Measurements from ENCODE around the gene KLF1.
"Not testable (repeated sequence)": the region's sequence is repeated elsewhere in the genome, so short reads cannot be mapped to it uniquely, and the experiment has no call there.

KLF1 gene

DNA sequence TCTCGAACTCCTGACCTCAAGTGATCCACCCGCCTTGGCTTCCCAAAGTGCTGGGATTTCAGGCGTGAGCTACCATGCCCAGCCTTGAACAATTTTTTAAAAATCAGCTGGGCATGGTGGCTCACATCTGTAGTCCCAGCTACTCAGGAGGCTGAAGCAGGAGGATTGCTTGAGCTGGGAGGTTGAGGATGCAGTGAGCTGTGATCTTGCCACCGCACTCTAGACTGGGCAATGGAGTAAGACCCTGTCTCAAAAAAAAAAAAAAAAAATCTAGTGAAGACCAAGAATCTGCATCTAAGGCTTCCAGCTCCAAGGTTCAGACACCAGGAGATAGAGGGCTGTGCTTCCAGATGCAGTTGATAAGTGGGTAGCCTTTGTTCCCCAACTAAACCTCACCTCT, 22.9 kb downstream of the KLF1 start:
- Histone ChIP-seq H3K4me3 (ENCODE audit: low read length) (no peak overlapping the region), H3K27me3 (ENCODE audit: control insufficient read depth, insufficient read depth, low read length) (no peaks in the 10 kb centered on the region), H3K9ac (ENCODE audit: low read length) (no peak overlapping the region), H3K4me1 (ENCODE audit: control insufficient read depth, low read depth, low read length) (no peaks in the 10 kb centered on the region), H3K9me3 (ENCODE audit: control insufficient read depth, low read depth, low read length) (no peaks in the 10 kb centered on the region), H3K36me3 (ENCODE audit: control insufficient read depth, low read depth, low read length) (peaks cover 2% of the 10 kb centered on the region), H3K27ac (ENCODE audit: low read length) (no peak overlapping the region)

DNA sequence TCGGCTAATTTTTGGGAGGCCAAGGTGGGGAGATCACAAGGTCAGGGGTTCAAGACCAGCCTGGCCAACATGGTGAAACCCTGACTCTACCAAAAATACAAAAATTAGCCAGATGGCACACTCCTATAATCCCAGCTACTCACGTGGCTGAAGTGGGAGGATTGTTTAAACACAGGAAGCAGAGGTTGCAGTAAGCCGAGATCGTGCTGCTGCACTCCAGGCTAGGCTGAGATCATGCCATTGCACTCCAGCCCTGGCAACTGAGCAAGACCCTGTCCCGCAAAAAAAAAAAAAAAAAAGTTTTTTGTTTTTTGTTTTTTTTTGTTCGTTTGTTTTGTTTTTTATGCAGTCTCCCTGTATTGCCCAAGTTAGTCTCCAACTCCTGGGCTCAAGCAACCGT, 27.5 kb downstream of the KLF1 start:
- Histone ChIP-seq H3K27me3 (ENCODE audit: control insufficient read depth, insufficient read depth, low read length) (no peaks in the 10 kb centered on the region), H3K27ac (ENCODE audit: low read length) (no peak overlapping the region), H3K4me1 (ENCODE audit: control insufficient read depth, low read depth, low read length) (no peaks in the 10 kb centered on the region), H3K9me3 (ENCODE audit: control insufficient read depth, low read depth, low read length) (no peaks in the 10 kb centered on the region), H3K4me3 (ENCODE audit: low read length) (no peak overlapping the region), H3K9ac (ENCODE audit: low read length) (no peak overlapping the region), H3K36me3 (ENCODE audit: control insufficient read depth, low read depth, low read length) (no peaks in the 10 kb centered on the region)

DNA sequence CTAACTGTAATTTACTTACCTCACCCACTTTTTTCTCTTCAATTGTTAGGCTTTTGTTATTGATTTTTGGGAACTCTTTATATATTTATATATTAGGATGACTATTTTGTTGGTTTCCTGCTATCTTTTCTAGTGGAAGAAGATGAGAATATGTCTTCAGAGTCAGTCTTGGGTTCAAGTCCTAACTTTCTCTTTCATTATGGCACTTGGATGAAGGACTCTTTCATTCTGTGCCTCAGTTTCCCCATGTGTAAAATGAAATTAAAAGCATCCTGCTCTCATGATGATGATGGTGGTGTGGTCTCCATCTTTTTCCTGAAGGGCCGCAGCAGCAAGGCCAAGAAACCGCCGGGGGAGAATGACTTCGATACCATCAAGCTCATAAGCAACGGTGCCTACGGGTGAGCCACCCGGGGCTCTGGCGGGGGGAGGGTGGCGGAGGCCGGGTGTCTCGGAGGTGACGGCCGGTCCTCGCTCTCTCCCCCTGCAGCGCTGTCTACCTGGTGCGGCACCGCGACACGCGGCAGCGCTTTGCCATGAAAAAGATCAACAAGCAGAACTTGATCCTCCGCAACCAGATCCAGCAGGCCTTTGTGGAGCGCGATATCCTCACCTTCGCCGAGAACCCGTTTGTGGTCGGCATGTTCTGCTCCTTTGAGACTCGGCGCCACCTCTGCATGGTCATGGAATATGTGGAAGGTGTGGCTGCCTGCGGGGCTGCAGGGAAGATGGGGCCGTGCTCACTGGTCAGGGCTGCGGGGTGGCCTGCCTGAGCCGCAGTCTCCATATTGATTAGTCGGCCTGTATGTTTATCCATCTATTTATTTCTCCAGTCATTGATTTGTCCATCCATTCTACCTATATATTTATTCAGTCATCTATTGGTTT, 28.7 kb downstream of the KLF1 start:
- H3K9ac ChIP-seq (ENCODE audit: low read length): no peak overlapping the region
- no peak overlapping the region for H3K4me3 ChIP-seq (ENCODE audit: low read length)
- H3K36me3 ChIP-seq (ENCODE audit: control insufficient read depth, low read depth, low read length): no peaks in the 10 kb centered on the region
- H3K9me3 ChIP-seq (ENCODE audit: control insufficient read depth, low read depth, low read length): no peaks in the 10 kb centered on the region
- no peak overlapping the region for H3K27ac ChIP-seq (ENCODE audit: low read length)
- no peaks in the 10 kb centered on the region for H3K4me1 ChIP-seq (ENCODE audit: control insufficient read depth, low read depth, low read length)
- H3K27me3 ChIP-seq (ENCODE audit: control insufficient read depth, insufficient read depth, low read length): no peaks in the 10 kb centered on the region

DNA sequence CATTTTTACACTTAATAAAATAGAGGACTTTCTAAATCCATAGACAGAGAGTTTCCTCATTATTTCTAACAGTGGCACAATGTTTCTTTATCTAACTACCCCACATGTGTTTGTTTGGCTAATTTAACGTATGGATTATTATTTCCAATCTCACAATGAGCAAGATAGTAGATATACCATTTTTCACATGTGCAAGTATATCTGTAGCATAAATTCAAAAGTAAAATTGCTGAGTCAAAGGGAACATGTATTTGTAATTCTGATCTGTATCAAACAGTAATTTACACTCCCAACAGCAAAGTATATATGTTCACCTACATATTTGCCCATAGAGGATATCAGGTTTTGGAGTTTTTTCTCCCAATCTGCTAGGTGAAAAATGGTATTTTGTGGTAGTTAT, 30.3 kb downstream of the KLF1 start:
- no peaks in the 10 kb centered on the region for H3K9me3 ChIP-seq (ENCODE audit: control insufficient read depth, low read depth, low read length)
- H3K36me3 ChIP-seq (ENCODE audit: control insufficient read depth, low read depth, low read length): no peaks in the 10 kb centered on the region
- no peak overlapping the region for H3K4me3 ChIP-seq (ENCODE audit: low read length)
- no peaks in the 10 kb centered on the region for H3K27me3 ChIP-seq (ENCODE audit: control insufficient read depth, insufficient read depth, low read length)
- no peaks in the 10 kb centered on the region for H3K4me1 ChIP-seq (ENCODE audit: control insufficient read depth, low read depth, low read length)
- H3K27ac ChIP-seq (ENCODE audit: low read length): no peak overlapping the region
- no peak overlapping the region for H3K9ac ChIP-seq (ENCODE audit: low read length)

DNA sequence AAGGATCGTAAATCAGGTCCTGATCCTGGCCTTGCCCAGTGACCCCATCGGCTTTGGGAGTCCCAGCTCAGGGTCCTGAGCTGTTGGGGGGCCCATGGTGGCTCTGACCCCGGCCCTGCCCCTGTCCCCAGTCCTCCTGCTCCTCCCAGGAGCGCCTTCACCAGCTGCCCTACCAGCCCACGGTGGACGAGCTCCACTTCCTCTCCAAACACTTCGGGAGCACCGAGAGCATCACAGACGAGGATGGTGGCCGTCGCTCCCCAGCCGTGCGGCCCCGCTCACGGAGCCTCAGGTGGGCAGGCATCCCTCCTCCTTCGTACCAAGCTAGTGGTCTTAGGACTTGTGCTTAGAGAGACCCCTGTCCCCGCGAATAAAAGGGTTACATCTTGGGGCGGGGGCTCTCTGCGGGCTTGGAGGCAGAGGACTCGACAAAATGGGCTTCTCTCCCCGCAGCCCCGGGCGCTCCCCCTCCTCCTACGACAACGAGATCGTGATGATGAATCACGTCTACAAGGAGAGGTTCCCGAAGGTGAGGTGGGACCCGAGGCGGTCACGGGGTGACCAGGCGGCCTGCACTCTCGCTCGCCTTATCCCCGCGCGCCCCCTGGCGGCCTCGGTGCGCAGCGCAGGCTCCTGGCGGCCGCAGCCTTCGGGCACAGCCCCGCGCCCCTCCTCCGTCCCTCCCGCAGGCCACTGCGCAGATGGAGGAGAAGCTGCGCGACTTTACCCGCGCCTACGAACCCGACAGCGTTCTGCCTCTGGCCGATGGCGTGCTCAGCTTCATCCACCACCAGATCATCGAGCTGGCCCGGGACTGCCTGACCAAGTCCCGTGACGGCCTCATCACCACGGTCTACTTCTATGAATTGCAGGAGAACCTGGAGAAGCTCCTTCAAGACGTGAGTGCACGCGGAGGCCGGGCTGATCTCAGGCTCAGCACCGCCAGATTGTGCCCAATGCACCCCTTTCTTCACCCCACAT, 39.6 kb downstream of the KLF1 start:
- Histone ChIP-seq H3K36me3 (ENCODE audit: control insufficient read depth, low read depth, low read length) (no peaks in the 10 kb centered on the region), H3K9ac (ENCODE audit: low read length) (no peak overlapping the region), H3K4me1 (ENCODE audit: control insufficient read depth, low read depth, low read length) (no peaks in the 10 kb centered on the region), H3K4me3 (ENCODE audit: low read length) (peak overlapping the region; percentile 33), H3K9me3 (ENCODE audit: control insufficient read depth, low read depth, low read length) (no peaks in the 10 kb centered on the region), H3K27ac (ENCODE audit: low read length) (no peak overlapping the region), H3K27me3 (ENCODE audit: control insufficient read depth, insufficient read depth, low read length) (peaks cover 11% of the 10 kb centered on the region)

DNA sequence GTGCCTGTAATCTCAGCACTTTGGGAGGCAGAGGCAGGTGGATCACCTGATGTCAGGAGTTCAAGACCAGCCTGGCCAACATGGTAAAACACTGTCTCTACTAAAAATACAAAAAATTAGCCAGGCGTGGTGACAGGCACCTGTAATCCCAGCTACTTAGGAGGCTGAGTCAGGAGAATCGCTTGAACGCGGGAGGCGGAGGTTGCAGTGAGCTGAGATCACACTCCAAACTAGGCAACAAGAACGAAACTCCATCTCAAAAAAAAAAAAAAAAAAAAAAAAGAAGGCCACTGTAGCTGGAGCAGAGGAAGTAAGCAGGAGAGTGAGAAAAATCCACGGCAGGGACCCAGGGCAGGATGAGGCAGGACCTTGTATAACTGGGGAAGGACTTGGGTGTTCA, 40.4 kb downstream of the KLF1 start:
- not testable (repeated sequence) for H3K9ac ChIP-seq (ENCODE audit: low read length); H3K9me3 ChIP-seq (ENCODE audit: control insufficient read depth, low read depth, low read length); H3K36me3 ChIP-seq (ENCODE audit: control insufficient read depth, low read depth, low read length); H3K4me1 ChIP-seq (ENCODE audit: control insufficient read depth, low read depth, low read length); H3K4me3 ChIP-seq (ENCODE audit: low read length); H3K27ac ChIP-seq (ENCODE audit: low read length)
- H3K27me3 ChIP-seq (ENCODE audit: control insufficient read depth, insufficient read depth, low read length): peaks cover 11% of the 10 kb centered on the region

DNA sequence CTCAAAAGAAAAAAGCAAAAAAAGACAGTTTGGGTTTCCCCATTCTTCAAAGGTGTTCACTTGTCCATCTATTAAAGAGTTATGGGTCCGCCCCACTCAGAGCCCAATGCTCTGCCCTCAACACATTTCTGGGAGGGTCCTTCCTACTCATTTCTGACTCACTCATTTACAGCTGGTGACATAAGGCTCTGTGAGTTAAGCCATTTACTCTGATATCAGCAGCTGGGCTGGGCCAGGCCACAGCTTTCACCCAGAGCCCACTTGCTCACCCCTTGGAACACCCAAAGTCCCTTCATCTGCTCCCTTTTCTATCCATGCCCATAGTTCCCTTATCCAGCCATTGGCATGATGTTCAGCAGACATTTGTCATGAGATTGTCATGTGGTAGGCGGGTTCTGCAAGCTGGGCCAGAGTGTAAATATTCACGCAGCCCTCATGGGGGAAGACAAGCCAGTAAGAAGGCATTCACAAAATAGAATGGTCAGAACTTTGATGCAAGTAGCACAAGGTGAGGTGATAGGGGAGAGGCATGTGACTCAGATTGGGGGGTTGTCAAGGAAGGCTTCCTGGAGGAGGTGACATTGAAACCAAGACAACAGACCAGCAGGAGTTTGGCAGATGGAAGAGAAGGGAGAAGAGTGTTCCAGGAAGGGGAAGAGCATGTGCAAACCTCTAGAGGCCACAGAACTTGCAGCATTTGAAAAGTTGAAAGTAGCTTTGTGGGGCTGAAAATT, 42.8 kb downstream of the KLF1 start:
- H3K36me3 ChIP-seq (ENCODE audit: control insufficient read depth, low read depth, low read length): no peaks in the 10 kb centered on the region
- no peaks in the 10 kb centered on the region for H3K9me3 ChIP-seq (ENCODE audit: control insufficient read depth, low read depth, low read length)
- H3K27me3 ChIP-seq (ENCODE audit: control insufficient read depth, insufficient read depth, low read length): peaks cover 16% of the 10 kb centered on the region
- H3K27ac ChIP-seq (ENCODE audit: low read length): no peak overlapping the region
- no peak overlapping the region for H3K4me3 ChIP-seq (ENCODE audit: low read length)
- H3K4me1 ChIP-seq (ENCODE audit: control insufficient read depth, low read depth, low read length): peaks cover 9% of the 10 kb centered on the region
- H3K9ac ChIP-seq (ENCODE audit: low read length): no peak overlapping the region

DNA sequence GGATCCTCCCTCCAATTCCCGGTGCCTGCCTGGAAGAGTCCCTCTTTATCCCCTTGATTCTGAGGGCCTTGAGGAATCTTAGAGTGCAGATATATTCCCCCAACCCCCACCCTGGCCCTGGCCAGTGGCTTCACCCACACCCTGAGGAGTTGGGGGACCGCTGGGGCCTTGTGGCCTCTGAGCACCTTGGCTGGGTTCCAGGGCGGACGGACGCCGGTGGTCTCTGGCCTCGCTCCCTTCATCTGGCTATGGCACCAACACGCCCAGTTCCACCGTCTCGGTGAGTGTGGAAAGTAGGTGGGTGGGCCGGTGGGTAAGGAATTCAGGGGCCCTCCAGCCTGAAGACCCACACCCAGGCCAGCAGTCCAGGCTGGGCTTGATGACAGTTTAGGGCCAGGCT, 43.7 kb downstream of the KLF1 start:
- Histone ChIP-seq H3K27me3 (ENCODE audit: control insufficient read depth, insufficient read depth, low read length) (peaks cover 20% of the 10 kb centered on the region), H3K9ac (ENCODE audit: low read length) (no peak overlapping the region), H3K27ac (ENCODE audit: low read length) (no peak overlapping the region), H3K4me3 (ENCODE audit: low read length) (no peak overlapping the region), H3K36me3 (ENCODE audit: control insufficient read depth, low read depth, low read length) (no peaks in the 10 kb centered on the region), H3K4me1 (ENCODE audit: control insufficient read depth, low read depth, low read length) (peaks cover 12% of the 10 kb centered on the region), H3K9me3 (ENCODE audit: control insufficient read depth, low read depth, low read length) (no peaks in the 10 kb centered on the region)

DNA sequence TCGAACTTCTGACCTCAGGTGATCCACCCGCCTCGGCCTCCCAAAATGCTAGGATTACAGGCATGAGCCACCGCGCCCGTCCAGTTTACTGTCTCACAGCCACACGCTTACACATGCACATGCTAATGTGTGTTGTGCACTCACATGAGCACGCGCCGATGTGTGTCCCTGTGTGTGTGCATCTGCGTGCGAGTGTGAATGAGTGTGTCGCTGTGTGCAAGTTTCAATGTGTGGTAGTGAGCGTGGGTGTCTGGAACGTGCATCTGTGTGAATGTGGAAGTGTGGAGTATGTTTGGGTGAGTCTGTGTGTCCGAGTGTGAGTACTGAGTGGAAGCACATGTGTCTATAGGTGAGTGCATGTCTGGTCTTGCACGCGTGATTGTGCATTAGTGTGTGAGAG, 44.5 kb downstream of the KLF1 start:
- Histone ChIP-seq H3K27me3 (ENCODE audit: control insufficient read depth, insufficient read depth, low read length) (peaks cover 16% of the 10 kb centered on the region), H3K4me1 (ENCODE audit: control insufficient read depth, low read depth, low read length) (peaks cover 12% of the 10 kb centered on the region), H3K9ac (ENCODE audit: low read length) (no peak overlapping the region), H3K27ac (ENCODE audit: low read length) (no peak overlapping the region), H3K9me3 (ENCODE audit: control insufficient read depth, low read depth, low read length) (no peaks in the 10 kb centered on the region), H3K4me3 (ENCODE audit: low read length) (no peak overlapping the region), H3K36me3 (ENCODE audit: control insufficient read depth, low read depth, low read length) (no peaks in the 10 kb centered on the region)

DNA sequence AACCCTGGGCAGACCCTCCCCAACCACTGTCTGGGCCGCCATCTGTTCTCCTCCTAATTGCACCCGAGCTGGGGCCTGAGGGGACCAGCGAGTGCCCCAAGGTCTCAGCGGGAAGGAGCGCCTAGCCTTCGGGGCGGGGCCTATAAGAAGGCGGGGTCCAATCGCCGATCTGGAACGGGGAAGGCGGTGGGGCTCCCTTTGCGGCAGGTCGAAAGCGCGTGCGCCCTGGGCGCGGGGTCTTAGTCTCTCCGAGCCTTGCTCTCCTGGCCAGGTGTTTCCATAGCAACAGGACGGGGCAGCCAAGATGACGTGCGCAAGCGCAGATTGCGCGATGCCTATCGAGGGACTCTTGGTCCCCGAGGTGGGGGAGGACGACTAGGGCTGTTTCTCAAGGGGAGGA, 45.9 kb downstream of the KLF1 start:
- Histone ChIP-seq H3K9me3 (ENCODE audit: control insufficient read depth, low read depth, low read length) (no peaks in the 10 kb centered on the region), H3K27me3 (ENCODE audit: control insufficient read depth, insufficient read depth, low read length) (peaks cover 19% of the 10 kb centered on the region), H3K36me3 (ENCODE audit: control insufficient read depth, low read depth, low read length) (no peaks in the 10 kb centered on the region), H3K27ac (ENCODE audit: low read length) (peak overlapping the region; percentile 61), H3K4me3 (ENCODE audit: low read length) (peak overlapping the region; percentile 59), H3K4me1 (ENCODE audit: control insufficient read depth, low read depth, low read length) (peaks cover 12% of the 10 kb centered on the region), H3K9ac (ENCODE audit: low read length) (peak overlapping the region; percentile 40)
